Neuronal stem cell (in vitro differentiated cells): ENCODE measurements around the gene NPL.

Experiments used
- DNase-seq: peaks from one replicate; pipeline ENCODE4 v3.0.0-alpha.2; 2013; ENCODE audit warnings: low spot score
- H2AFZ ChIP-seq: one replicate; pipeline ENCODE4 v1.6.1; 2013; ENCODE audit warnings: mild to moderate bottlenecking, low read length, inconsistent platforms
- H2AK5ac ChIP-seq: 2 replicates; pipeline ENCODE4 v1.6.1; 2013; ENCODE audit warnings: low read depth, mild to moderate bottlenecking, inconsistent platforms, low read length, moderate library complexity, mixed read lengths
- H2BK120ac ChIP-seq: 2 replicates; pipeline ENCODE4 v1.6.1; 2013; ENCODE audit warnings: low read depth, mild to moderate bottlenecking, inconsistent platforms, low read length, moderate library complexity, mixed read lengths
- H2BK12ac ChIP-seq: one replicate; pipeline ENCODE4 v1.6.1; 2013; ENCODE audit warnings: low read length, inconsistent platforms
- H2BK15ac ChIP-seq: 2 replicates; pipeline ENCODE4 v1.6.1; 2013; ENCODE audit warnings: mild to moderate bottlenecking, low read length, inconsistent platforms, mixed read lengths
- H2BK5ac ChIP-seq: one replicate; pipeline ENCODE4 v1.6.1; 2013; ENCODE audit warnings: inconsistent platforms, mild to moderate bottlenecking, low read length, moderate library complexity
- H3K14ac ChIP-seq: one replicate; pipeline ENCODE4 v1.6.1; 2013; ENCODE audit warnings: low read length, inconsistent platforms
- H3K18ac ChIP-seq: 2 replicates; pipeline ENCODE4 v1.6.1; 2013; ENCODE audit warnings: low read length, inconsistent platforms
- H3K23ac ChIP-seq: 2 replicates; pipeline ENCODE4 v1.6.1; 2013; ENCODE audit warnings: low read depth, mild to moderate bottlenecking, mixed read lengths, low read length, inconsistent platforms; ENCODE audit not compliant: poor library complexity
- H3K27ac ChIP-seq: replicated peaks from 3 replicates; pipeline ENCODE4 v1.5.1; 2013; ENCODE audit warnings: low read length, inconsistent platforms
- H3K27me3 ChIP-seq, 3 experiments: 2 replicates each; pipeline ENCODE4 v1.6.1; 2013; ENCODE audit warnings: low read length in 3 of 3, mild to moderate bottlenecking in 2 of 3, inconsistent platforms in 1 of 3, low read depth in 1 of 3, mixed read lengths in 1 of 3, moderate library complexity in 1 of 3; ENCODE audit not compliant: control insufficient read depth in 3 of 3, insufficient read depth in 3 of 3
- H3K36me3 ChIP-seq, 2 donors: replicated peaks in 1 of 2; 2 replicates each; pipeline ENCODE4 v1.6.1; 2013; ENCODE audit warnings: low read length in 2 of 2; ENCODE audit not compliant: control insufficient read depth in 2 of 2, insufficient read depth in 2 of 2
- H3K4ac ChIP-seq: 2 replicates; pipeline ENCODE4 v1.6.1; 2013; ENCODE audit warnings: inconsistent platforms, mild to moderate bottlenecking, low read length, moderate library complexity
- H3K4me1 ChIP-seq, 2 donors: 1 replicate in 1 of 2; 2 replicates in 1 of 2; pipeline ENCODE4 v1.6.1; 2013; ENCODE audit warnings: low read length in 2 of 2, low read depth in 1 of 2; ENCODE audit not compliant: control insufficient read depth in 2 of 2, insufficient read depth in 1 of 2
- H3K4me2 ChIP-seq: one replicate; pipeline ENCODE4 v1.6.1; 2013; ENCODE audit warnings: mild to moderate bottlenecking, low read length, inconsistent platforms; ENCODE audit not compliant: insufficient read depth, poor library complexity, severe bottlenecking
- H3K4me3 ChIP-seq, 2 donors: 2 replicates each; pipeline ENCODE4 v1.5.1; 2013; ENCODE audit warnings: low read length in 2 of 2, mild to moderate bottlenecking in 2 of 2, inconsistent platforms in 1 of 2, moderate library complexity in 1 of 2
- H3K79me1 ChIP-seq: one replicate; pipeline ENCODE4 v1.6.1; 2013; ENCODE audit warnings: low read depth, mild to moderate bottlenecking, inconsistent platforms, low read length, moderate library complexity
- H3K9ac ChIP-seq: one replicate; pipeline ENCODE4 v1.6.1; 2013; ENCODE audit warnings: mild to moderate bottlenecking, low read depth, low read length, inconsistent platforms; ENCODE audit not compliant: poor library complexity
- H3K9me3 ChIP-seq, 2 donors: replicated peaks in 1 of 2; 2 replicates each; pipeline versions ENCODE3 to v1.6.1; 2013; ENCODE audit warnings: low read length in 2 of 2, mild to moderate bottlenecking in 2 of 2, inconsistent platforms in 1 of 2, low read depth in 1 of 2, mixed read lengths in 1 of 2, moderate library complexity in 1 of 2; ENCODE audit not compliant: control insufficient read depth in 2 of 2, insufficient read depth in 1 of 2
- H4K8ac ChIP-seq: one replicate; pipeline ENCODE4 v1.6.1; 2013; ENCODE audit warnings: low read depth, mild to moderate bottlenecking, inconsistent platforms, low read length, moderate library complexity
- H4K91ac ChIP-seq: one replicate; pipeline ENCODE4 v1.6.1; 2013; ENCODE audit warnings: low read length, low read depth, mild to moderate bottlenecking, inconsistent platforms; ENCODE audit not compliant: poor library complexity
- WGBS, 2 donors: extraction: QIAGEN DNeasy Blood & Tissue Kit; methylation state at CpG; one replicate each; pipeline ENCODE4 v1.1.7; 2013; ENCODE audit warnings: missing lambda C conversion rate in 2 of 2, mixed read lengths in 1 of 2; ENCODE audit not compliant: insufficient read length in 2 of 2, insufficient replicate concordance in 1 of 2; ENCODE audit errors: extremely low coverage in 2 of 2; 5-methylcytosine and 5-hydroxymethylcytosine counted together

Gene NPL

DNA sequence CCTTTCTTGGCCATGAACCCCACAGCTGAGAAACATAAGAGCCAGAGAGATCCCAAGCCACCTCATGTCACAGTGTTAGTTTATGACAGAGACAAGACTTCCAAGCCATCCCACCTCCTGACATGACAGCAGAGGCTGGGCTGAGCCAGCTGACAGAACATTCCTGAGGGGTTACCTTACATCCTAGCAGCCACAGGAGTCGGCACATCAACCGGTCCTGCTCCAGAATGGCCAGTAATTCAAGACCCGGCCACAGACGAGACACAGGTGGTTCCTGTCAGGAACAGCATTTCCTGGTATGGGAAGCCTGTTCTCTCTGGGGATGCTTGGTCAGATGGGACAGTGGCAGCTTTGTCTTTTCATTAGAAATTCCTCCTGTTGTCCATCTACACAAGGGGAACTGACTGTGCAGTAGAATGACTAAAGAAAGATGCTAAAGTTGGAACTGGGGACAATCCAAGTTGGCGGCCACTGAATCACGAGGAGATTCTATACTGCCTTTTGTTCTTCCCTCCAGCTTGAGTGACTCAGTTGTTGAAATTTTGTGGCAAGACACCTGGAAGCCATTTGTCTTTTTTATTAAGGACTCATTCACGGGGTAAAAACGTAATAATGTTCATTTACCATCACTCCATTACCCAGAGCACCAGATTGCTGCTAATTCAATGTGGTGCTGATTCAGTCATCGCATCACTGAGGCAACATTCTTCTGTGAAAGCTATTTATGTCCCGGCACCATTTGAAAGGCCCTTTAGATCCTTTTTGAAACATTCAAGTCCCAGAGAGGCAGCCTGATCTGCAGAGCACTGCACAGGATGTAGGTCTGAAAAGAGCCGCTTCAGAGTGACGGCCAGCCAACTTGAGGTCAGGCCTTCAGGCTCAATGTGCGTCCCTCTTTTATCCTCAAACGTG is 37.2 kb upstream of the NPL start:
- no peak overlapping the region for H3K27ac ChIP-seq
- no peak overlapping the region for H3K4ac ChIP-seq
- H4K8ac ChIP-seq, result no peak overlapping the region
- no peak overlapping the region for H2AK5ac ChIP-seq
- no peak overlapping the region for H3K23ac ChIP-seq
- no peak overlapping the region for H3K4me3 ChIP-seq
- H3K27me3 ChIP-seq, result peaks cover 0 to 4% (median 0%) of the 10 kb centered on the region in 3 experiments
- H3K4me2 ChIP-seq, result no peak overlapping the region
- H2BK5ac ChIP-seq, result no peak overlapping the region
- H3K14ac ChIP-seq, result no peak overlapping the region
- H3K9me3 ChIP-seq, result no peaks in the 10 kb centered on the region
- H2AFZ ChIP-seq, result peak overlapping the region; percentile 12
- no peak overlapping the region for H2BK15ac ChIP-seq
- no peak overlapping the region for H2BK120ac ChIP-seq
- H3K36me3 ChIP-seq, result no peaks in the 10 kb centered on the region
- H3K4me1 ChIP-seq, result peaks cover 11 to 12% of the 10 kb centered on the region in 2 donors
- no peak overlapping the region for H2BK12ac ChIP-seq
- peak overlapping the region; percentile 8 for H3K18ac ChIP-seq
- no peak overlapping the region for H3K9ac ChIP-seq
- whole genome bisulfite sequencing, 2 donors, result no CpG with 5 or more reads among the region's 14 CpGs
- no peak for DNase-seq
- H3K79me1 ChIP-seq, result no peaks in the 10 kb centered on the region
- no peak overlapping the region for H4K91ac ChIP-seq

DNA sequence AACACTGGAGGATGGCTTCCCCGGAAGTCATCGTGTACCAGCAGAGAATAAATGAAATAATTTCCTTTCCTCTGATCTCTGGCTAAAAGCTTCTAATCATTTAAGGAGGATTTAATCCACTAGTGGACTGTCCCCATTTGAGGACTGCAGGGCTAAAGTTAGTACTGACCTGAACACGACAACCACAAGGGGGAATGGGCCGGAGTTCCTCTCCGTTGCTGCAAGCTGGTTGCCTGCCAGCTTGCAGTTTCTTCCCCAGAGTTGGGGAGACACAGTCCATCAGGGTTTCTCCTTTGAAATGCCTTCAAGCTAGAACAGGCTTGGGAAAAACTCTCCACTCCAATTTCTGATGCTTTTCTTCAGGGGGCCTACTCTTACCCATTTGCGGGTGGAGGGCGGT is 35.5 kb upstream of the NPL start:
- Histone ChIP-seq H2AK5ac (no peak overlapping the region), H2BK120ac (no peak overlapping the region)

DNA sequence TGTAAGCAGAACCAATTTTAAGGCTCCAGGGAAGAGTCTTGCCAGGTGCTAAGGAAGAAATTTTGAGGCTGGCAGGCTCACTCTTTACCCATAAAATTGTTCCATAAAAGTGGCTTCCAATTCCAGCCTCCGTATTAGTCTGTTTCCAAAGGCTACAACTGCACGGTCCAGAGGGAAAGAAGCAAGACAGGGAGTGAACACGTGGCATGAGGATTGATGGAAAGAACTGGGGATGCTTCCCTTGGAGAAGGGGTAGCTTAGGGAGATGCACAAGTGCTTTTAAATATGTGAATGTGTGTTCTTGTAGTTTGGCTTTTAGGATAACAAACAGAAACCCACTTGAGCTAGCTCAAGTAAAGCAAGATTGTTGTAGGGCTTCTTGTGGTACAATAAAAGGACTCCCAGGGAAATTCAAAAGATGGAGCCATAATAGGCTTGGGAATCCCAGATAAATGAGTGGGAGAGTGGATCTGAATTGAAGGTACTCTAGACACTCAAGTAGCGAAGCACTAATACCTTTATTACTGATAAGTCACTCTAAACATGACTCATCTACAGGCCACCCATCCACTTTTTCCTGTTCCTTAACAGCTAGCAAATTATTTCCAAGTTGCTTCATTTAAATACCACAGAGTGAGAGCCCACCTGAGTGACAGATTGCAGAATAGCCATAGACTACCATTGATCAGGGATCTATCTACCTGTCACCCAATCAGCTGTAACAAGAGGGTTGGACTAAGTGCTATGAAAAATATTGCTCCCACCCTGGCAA is 34.8 kb upstream of the NPL start:
- Histone ChIP-seq H2BK12ac (no peak overlapping the region), H2AK5ac (no peak overlapping the region), H3K18ac (no peak overlapping the region), H3K23ac (no peak overlapping the region), H3K4me3 (no peak overlapping the region), H3K14ac (no peak overlapping the region), H3K4me1 (peaks cover 11 to 12% of the 10 kb centered on the region in 2 donors), H2BK15ac (no peak overlapping the region), H3K4me2 (no peak overlapping the region), H2BK5ac (no peak overlapping the region), H3K36me3 (no peaks in the 10 kb centered on the region), H3K9ac (no peak overlapping the region), H2AFZ (no peak overlapping the region), H3K79me1 (no peaks in the 10 kb centered on the region), H3K27me3 (peaks cover 0 to 4% (median 0%) of the 10 kb centered on the region in 3 experiments), H3K27ac (no peak overlapping the region), H3K4ac (no peak overlapping the region), H4K8ac (no peak overlapping the region), H4K91ac (no peak overlapping the region), H3K9me3 (no peaks in the 10 kb centered on the region), H2BK120ac (no peak overlapping the region)
- DNase-seq, result no peak
- WGBS, 2 donors, result no CpG with 5 or more reads among the region's 4 CpGs

More for the DNA sequence above, 35.5 kb upstream of the NPL start:
- WGBS, 2 donors, result no CpG with 5 or more reads among the region's 7 CpGs
- Histone ChIP-seq H3K4ac (no peak overlapping the region), H3K14ac (no peak overlapping the region), H2BK15ac (no peak overlapping the region), H3K23ac (no peak overlapping the region), H3K4me3 (no peak overlapping the region), H3K4me2 (no peak overlapping the region), H3K27me3 (peaks cover 0 to 4% (median 0%) of the 10 kb centered on the region in 3 experiments), H3K4me1 (peaks cover 11 to 12% of the 10 kb centered on the region in 2 donors), H2AFZ (no peak overlapping the region), H3K36me3 (no peaks in the 10 kb centered on the region), H2BK5ac (no peak overlapping the region), H3K79me1 (no peaks in the 10 kb centered on the region), H3K27ac (no peak overlapping the region), H4K8ac (no peak overlapping the region), H4K91ac (no peak overlapping the region), H3K18ac (no peak overlapping the region), H2BK12ac (no peak overlapping the region), H3K9ac (no peak overlapping the region), H3K9me3 (no peaks in the 10 kb centered on the region)
- DNase-seq, result no peak

DNA sequence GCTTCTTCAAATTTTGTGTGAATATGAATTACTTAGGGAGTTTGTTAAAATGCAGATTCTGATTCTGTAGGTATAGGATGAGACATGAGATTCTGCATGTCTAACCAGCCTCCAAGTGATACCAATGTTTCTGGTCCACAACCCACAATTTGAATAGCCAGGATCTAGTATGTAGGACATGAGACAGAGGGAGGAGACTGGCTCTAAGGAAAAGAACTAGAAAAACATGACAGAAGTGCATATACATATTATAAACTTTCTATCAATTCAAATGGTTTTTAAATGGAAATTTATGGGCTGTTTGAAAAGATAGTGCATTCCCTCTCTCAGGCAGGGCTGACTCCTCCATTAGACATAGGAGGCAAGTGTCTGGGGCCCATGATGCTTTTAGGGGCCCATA is 33.9 kb upstream of the NPL start:
- H3K14ac ChIP-seq, result no peak overlapping the region
- H3K4me3 ChIP-seq, result no peak overlapping the region
- H3K79me1 ChIP-seq, result no peaks in the 10 kb centered on the region
- H3K27me3 ChIP-seq, result peaks cover 0 to 4% (median 0%) of the 10 kb centered on the region in 3 experiments
- no peak overlapping the region for H3K9ac ChIP-seq
- H3K27ac ChIP-seq, result no peak overlapping the region
- peaks cover 11 to 12% of the 10 kb centered on the region in 2 donors for H3K4me1 ChIP-seq
- H2BK5ac ChIP-seq, result no peak overlapping the region
- no peaks in the 10 kb centered on the region for H3K9me3 ChIP-seq
- H2BK120ac ChIP-seq, result no peak overlapping the region
- no peak overlapping the region for H2AK5ac ChIP-seq
- no peak overlapping the region for H3K18ac ChIP-seq
- no peak overlapping the region for H3K4ac ChIP-seq
- H4K8ac ChIP-seq, result no peak overlapping the region
- no peak overlapping the region for H2BK12ac ChIP-seq
- no peak overlapping the region for H2AFZ ChIP-seq
- DNase-seq, result no peak
- no peak overlapping the region for H4K91ac ChIP-seq
- no peak overlapping the region for H2BK15ac ChIP-seq
- no peaks in the 10 kb centered on the region for H3K36me3 ChIP-seq
- H3K23ac ChIP-seq, result no peak overlapping the region
- no peak overlapping the region for H3K4me2 ChIP-seq
